ENCODE results near the gene PLXNA1.

Gene PLXNA1

GRCh38 chr3:127030508-127031412 lies 47.8 kb downstream of the PLXNA1 start:
- ChIA-PET POLR2A (no interaction called here), CTCF (no interaction called here)
- TF ChIP-seq LEF1 (IDR thresholded peaks at IDR 0.05; ENCODE audit: borderline replicate concordance): no peak
- TF ChIP-seq HDGF (IDR thresholded peaks at IDR 0.05; ENCODE audit: borderline replicate concordance): no peak
- TF ChIP-seq FOXM1 (IDR thresholded peaks at IDR 0.05; ENCODE audit: borderline replicate concordance): no peak
- no peak for TF ChIP-seq PKNOX1 (IDR thresholded peaks at IDR 0.05)
- no peak for TF ChIP-seq CTBP1 (IDR thresholded peaks at IDR 0.05; ENCODE audit: borderline replicate concordance)
- no peak for TF ChIP-seq ELF4 (IDR thresholded peaks at IDR 0.05)
- TF ChIP-seq ZNF384 (IDR thresholded peaks at IDR 0.05): no peak
- TF ChIP-seq BHLHE40 (IDR thresholded peaks at IDR 0.05; ENCODE audit: borderline replicate concordance): no peak
- TF ChIP-seq SP1 (IDR thresholded peaks at IDR 0.05): no peak
- no peak for TF ChIP-seq FOXK2 (IDR thresholded peaks at IDR 0.05)
- no peak for TF ChIP-seq ARNT (IDR thresholded peaks at IDR 0.05)
- no peak for TF ChIP-seq TARDBP (IDR thresholded peaks at IDR 0.05)
- no peak for TF ChIP-seq FOXA1 (IDR thresholded peaks at IDR 0.05)
- no peak for TF ChIP-seq NFRKB (IDR thresholded peaks at IDR 0.05)
- no peak for TF ChIP-seq SUZ12 (IDR thresholded peaks at IDR 0.05)
- no peak for TF ChIP-seq L3MBTL2 (conservative IDR thresholded peaks at IDR 0.05)
- DNase-seq (ENCODE audit: extremely low spot score): no peak

GRCh38 chr3:127031413-127031810 lies 48.5 kb downstream of the PLXNA1 start:
- TF ChIP-seq BHLHE40 (IDR thresholded peaks at IDR 0.05; ENCODE audit: borderline replicate concordance) (no peak), ZNF384 (IDR thresholded peaks at IDR 0.05) (no peak), FOXK2 (IDR thresholded peaks at IDR 0.05) (no peak), LEF1 (IDR thresholded peaks at IDR 0.05; ENCODE audit: borderline replicate concordance) (no peak), L3MBTL2 (conservative IDR thresholded peaks at IDR 0.05) (no peak), FOXM1 (IDR thresholded peaks at IDR 0.05; ENCODE audit: borderline replicate concordance) (no peak), SUZ12 (IDR thresholded peaks at IDR 0.05) (no peak), ARNT (IDR thresholded peaks at IDR 0.05) (no peak), NFRKB (IDR thresholded peaks at IDR 0.05) (no peak)
- CTCF ChIA-PET: no interaction called here
- POLR2A ChIA-PET: no interaction called here
- DNase-seq (ENCODE audit: extremely low spot score): no peak

- no peak for DNase-seq (ENCODE audit: extremely low spot score)
- CTCF ChIA-PET: no interaction called here
- POLR2A ChIA-PET: no interaction called here
- TF ChIP-seq LEF1 (IDR thresholded peaks at IDR 0.05; ENCODE audit: borderline replicate concordance) (no peak), ELF4 (IDR thresholded peaks at IDR 0.05) (no peak), SP1 (IDR thresholded peaks at IDR 0.05) (no peak), NFRKB (IDR thresholded peaks at IDR 0.05) (no peak), FOXK2 (IDR thresholded peaks at IDR 0.05) (no peak), PKNOX1 (IDR thresholded peaks at IDR 0.05) (no peak), SUZ12 (IDR thresholded peaks at IDR 0.05) (no peak), L3MBTL2 (conservative IDR thresholded peaks at IDR 0.05) (no peak)
Measured at GRCh38 chr3:127031845-127032244, 48.9 kb downstream of the PLXNA1 start.

DNA sequence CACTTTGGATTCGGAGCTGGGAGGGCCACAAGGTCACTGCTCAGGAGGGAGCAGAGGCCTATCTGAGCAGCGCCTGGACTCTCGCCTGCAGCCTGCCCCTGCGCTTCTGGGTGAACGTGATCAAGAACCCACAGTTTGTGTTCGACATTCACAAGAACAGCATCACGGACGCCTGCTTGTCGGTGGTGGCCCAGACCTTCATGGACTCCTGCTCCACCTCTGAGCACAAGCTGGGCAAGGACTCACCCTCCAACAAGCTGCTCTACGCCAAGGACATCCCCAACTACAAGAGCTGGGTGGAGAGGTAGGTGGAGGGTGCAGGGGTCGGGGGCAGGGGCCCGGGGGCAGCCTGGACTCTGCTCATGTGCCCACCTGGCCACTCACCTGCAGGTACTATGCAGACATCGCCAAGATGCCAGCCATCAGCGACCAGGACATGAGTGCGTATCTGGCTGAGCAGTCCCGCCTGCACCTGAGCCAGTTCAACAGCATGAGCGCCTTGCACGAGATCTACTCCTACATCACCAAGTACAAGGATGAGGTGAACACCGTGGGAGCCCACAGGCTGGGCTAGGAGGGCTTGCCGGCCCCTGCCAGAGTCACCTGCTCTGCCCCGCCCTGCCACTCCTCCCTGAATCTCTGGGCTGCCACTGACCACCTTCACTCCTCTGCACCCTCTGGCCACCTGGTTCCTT lies 49.5 kb downstream of the PLXNA1 start:
- POLR2A ChIA-PET: no interaction called here
- no peak for DNase-seq (ENCODE audit: extremely low spot score)
- CTCF ChIA-PET: no interaction called here
- no peak for TF ChIP-seq L3MBTL2 (conservative IDR thresholded peaks at IDR 0.05)
- no peak for TF ChIP-seq ARNT (IDR thresholded peaks at IDR 0.05)
- TF ChIP-seq CTBP1 (IDR thresholded peaks at IDR 0.05; ENCODE audit: borderline replicate concordance): no peak
- no peak for TF ChIP-seq SP1 (IDR thresholded peaks at IDR 0.05)
- no peak for TF ChIP-seq BHLHE40 (IDR thresholded peaks at IDR 0.05; ENCODE audit: borderline replicate concordance)
- no peak for TF ChIP-seq PKNOX1 (IDR thresholded peaks at IDR 0.05)
- no peak for TF ChIP-seq ZNF384 (IDR thresholded peaks at IDR 0.05)
- TF ChIP-seq NFRKB (IDR thresholded peaks at IDR 0.05): no peak
- TF ChIP-seq TARDBP (IDR thresholded peaks at IDR 0.05): no peak
- no peak for TF ChIP-seq FOXK2 (IDR thresholded peaks at IDR 0.05)
- no peak for TF ChIP-seq LEF1 (IDR thresholded peaks at IDR 0.05; ENCODE audit: borderline replicate concordance)
- TF ChIP-seq ELF4 (IDR thresholded peaks at IDR 0.05): no peak
- no peak for TF ChIP-seq FOXA1 (IDR thresholded peaks at IDR 0.05)
- TF ChIP-seq HDGF (IDR thresholded peaks at IDR 0.05; ENCODE audit: borderline replicate concordance): no peak
- no peak for TF ChIP-seq FOXM1 (IDR thresholded peaks at IDR 0.05; ENCODE audit: borderline replicate concordance)
